HL-60 (cell line): ENCODE data around the gene MRPS23.

Experiments used
- DNase-seq, 2 experiments: peaks; one replicate each; pipeline ENCODE4 v3.0.0-alpha.2; 2010 to 2020; ENCODE audit warnings: low read depth in 1 of 2, low spot score in 1 of 2
- H3K27ac ChIP-seq: fragments of 250-450 bp; sonication (Bioruptor Pico); replicated peaks from 2 replicates; pipeline ENCODE4 v1.5.1; 2020; ENCODE audit warnings: mild to moderate bottlenecking, moderate library complexity
- H3K27me3 ChIP-seq: fragments of 250-450 bp; sonication (Bioruptor Pico); 2 replicates; pipeline ENCODE4 v1.5.1; 2021; ENCODE audit warnings: mild to moderate bottlenecking, moderate library complexity; ENCODE audit not compliant: insufficient read depth, poor library complexity, severe bottlenecking
- H3K4me3 ChIP-seq: replicated peaks from 2 replicates; pipeline ENCODE4 v1.5.1; 2011; ENCODE audit warnings: mild to moderate bottlenecking, control low read depth, low read length; ENCODE audit not compliant: insufficient read depth
- CTCF ChIP-seq: IDR thresholded peaks from one replicate; pipeline ENCODE4 v1.5.1; 2011; ENCODE audit warnings: low read length, control low read depth, inconsistent platforms; ENCODE audit not compliant: insufficient read depth
- GABPA ChIP-seq: IDR thresholded peaks from 2 replicates; pipeline ENCODE4 v1.6.1; 2012; ENCODE audit warnings: low read depth
- POLR2AphosphoS5 ChIP-seq: IDR thresholded peaks from 2 replicates; pipeline ENCODE4 v1.6.1; 2012; ENCODE audit warnings: low read depth
- REST ChIP-seq: IDR thresholded peaks from 2 replicates; pipeline ENCODE4 v1.6.1; 2012; ENCODE audit warnings: low read depth; ENCODE audit not compliant: insufficient replicate concordance
- SPI1 ChIP-seq: IDR thresholded peaks from 2 replicates; pipeline ENCODE4 v1.6.1; 2012; ENCODE audit warnings: low read depth, mild to moderate bottlenecking, borderline replicate concordance

The MRPS23 gene

GRCh38 chr17:57809879-57810278 lies 40.0 kb downstream of the MRPS23 start:
- DNase-seq: no peak
- Histone ChIP-seq H3K4me3 (no peak overlapping the region), H3K27ac (no peak overlapping the region), H3K27me3 (peaks cover 11% of the 10 kb centered on the region)
- TF ChIP-seq SPI1 (no peak), GABPA (no peak), REST (no peak), POLR2AphosphoS5 (no peak), CTCF (no peak)

- DNase-seq: no peak
- Histone ChIP-seq H3K27me3 (peaks cover 11% of the 10 kb centered on the region), H3K4me3 (no peak overlapping the region), H3K27ac (no peak overlapping the region)
- TF ChIP-seq SPI1 (no peak), POLR2AphosphoS5 (no peak), GABPA (no peak), REST (no peak), CTCF (no peak)
Measured at GRCh38 chr17:57808882-57809281, 41.0 kb downstream of the MRPS23 start.

GRCh38 chr17:57806167-57806830 lies 43.5 kb downstream of the MRPS23 start:
- Histone ChIP-seq H3K4me3 (no peak overlapping the region), H3K27ac (no peak overlapping the region), H3K27me3 (peaks cover 11% of the 10 kb centered on the region)
- TF ChIP-seq POLR2AphosphoS5 (no peak), REST (no peak), CTCF (no peak), GABPA (no peak), SPI1 (no peak)
- DNase-seq: no peak
